Upper lobe of right lung (tissue), 1 donor: ENCODE data around the gene AKAIN1. TPM values are rescaled to one million over a fixed set of nuclear protein-coding genes. Genes with fewer than 3 reads are reported as not detected.

ENCODE experiments used
- ATAC-seq: fragments of 200-7000 bp; cut with Tn5 transposase; one replicate; pipeline ENCODE4 v1.9.1; 2020; ENCODE audit warnings: mild to moderate bottlenecking, moderate library complexity
- DNase-seq: peaks from one replicate; pipeline ENCODE4 v3.0.0-alpha.2; 2020
- H3K27ac ChIP-seq: fragments of 200-600 bp; one replicate; pipeline ENCODE4 v1.8.0; 2022
- H3K27me3 ChIP-seq: fragments of 200-600 bp; one replicate; pipeline ENCODE4 v1.8.0; 2022; ENCODE audit warnings: mild to moderate bottlenecking
- H3K36me3 ChIP-seq: fragments of 200-600 bp; one replicate; pipeline ENCODE4 v1.8.0; 2022
- H3K4me1 ChIP-seq: fragments of 200-600 bp; one replicate; pipeline ENCODE4 v1.8.0; 2022
- H3K4me3 ChIP-seq: fragments of 200-600 bp; one replicate; pipeline ENCODE4 v1.8.0; 2022; ENCODE audit warnings: mild to moderate bottlenecking
- H3K9me3 ChIP-seq: fragments of 200-600 bp; one replicate; pipeline ENCODE4 v1.8.0; 2022
- intact Hi-C: fragments of 100-400 bp; cut with DNase I; formaldehyde crosslinking; loops from one replicate; pipeline ENCODE4 v1.11.0; 2022
- total RNA-seq: library from RNA; stranded (reverse); fragmentation: NEBNext Ultra II Directional; extraction: Animal tissue kit (Norgen Biotek cat#: 25700); gene quantifications from one replicate; pipeline ENCODE4 v1.2.1, GENCODE V29; 2021
- TF ChIP-seq, protein P1 (sequence below): fragments of 200-600 bp; IDR thresholded peaks from one replicate; pipeline ENCODE4 v1.8.0; 2022; ENCODE audit warnings: antibody characterized with exemption
- donor health status: DM: no; HTN: yes; CAD: no; lungs with severe emphysema.

The AKAIN1 gene
- total RNA-seq, 1 donor from 2014 or later = not detected

DNA sequence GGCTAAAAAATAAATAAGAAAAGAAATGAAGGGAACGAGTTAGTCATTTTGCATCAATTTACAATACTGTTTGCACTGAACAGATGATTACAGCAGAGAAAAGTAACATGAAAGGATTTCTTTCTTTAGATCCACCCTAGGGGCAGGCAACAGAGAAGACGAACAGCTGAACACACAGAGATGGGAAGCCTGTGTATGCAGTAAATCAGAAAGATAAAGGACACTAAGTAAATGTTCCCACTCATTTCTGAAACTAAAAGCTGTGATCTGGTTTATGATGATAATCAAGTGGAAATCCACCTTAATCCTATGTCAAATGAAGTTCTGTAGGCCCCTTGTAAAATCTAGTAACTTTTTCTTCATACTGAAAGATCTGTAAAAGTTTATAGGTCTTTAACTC, 54.2 kb downstream of the AKAIN1 start:
- Histone ChIP-seq H3K4me3 (no peak overlapping the region), H3K27ac (no peak overlapping the region), H3K9me3 (no peaks in the 10 kb centered on the region), H3K27me3 (no peaks in the 10 kb centered on the region), H3K36me3 (no peaks in the 10 kb centered on the region), H3K4me1 (no peaks in the 10 kb centered on the region)
- TF ChIP-seq, protein P1, sequence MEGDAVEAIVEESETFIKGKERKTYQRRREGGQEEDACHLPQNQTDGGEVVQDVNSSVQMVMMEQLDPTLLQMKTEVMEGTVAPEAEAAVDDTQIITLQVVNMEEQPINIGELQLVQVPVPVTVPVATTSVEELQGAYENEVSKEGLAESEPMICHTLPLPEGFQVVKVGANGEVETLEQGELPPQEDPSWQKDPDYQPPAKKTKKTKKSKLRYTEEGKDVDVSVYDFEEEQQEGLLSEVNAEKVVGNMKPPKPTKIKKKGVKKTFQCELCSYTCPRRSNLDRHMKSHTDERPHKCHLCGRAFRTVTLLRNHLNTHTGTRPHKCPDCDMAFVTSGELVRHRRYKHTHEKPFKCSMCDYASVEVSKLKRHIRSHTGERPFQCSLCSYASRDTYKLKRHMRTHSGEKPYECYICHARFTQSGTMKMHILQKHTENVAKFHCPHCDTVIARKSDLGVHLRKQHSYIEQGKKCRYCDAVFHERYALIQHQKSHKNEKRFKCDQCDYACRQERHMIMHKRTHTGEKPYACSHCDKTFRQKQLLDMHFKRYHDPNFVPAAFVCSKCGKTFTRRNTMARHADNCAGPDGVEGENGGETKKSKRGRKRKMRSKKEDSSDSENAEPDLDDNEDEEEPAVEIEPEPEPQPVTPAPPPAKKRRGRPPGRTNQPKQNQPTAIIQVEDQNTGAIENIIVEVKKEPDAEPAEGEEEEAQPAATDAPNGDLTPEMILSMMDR = no peak
- no peak for ATAC-seq
- DNase-seq = no peak
- intact Hi-C loops = no loop called here

DNA sequence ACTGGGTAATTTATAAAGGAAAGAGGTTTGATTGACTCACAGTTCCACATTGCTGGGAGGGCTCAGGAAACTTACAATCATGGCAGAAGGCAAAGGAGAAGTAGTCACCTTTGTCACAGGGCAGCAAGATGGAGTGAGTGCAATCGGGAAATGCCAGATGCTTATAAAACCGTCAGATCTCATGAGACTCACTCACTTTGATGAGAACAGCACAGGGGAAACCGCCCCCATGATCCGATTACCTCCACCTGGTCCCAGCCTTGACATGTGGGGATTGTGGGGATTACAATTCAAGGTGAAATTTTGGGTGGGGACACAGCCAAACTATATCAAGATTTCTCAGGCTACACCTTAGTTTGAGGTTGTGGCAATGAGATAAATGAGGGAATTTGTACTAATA, 54.9 kb downstream of the AKAIN1 start:
- TF ChIP-seq, protein P1 = no peak
- Histone ChIP-seq H3K36me3 (no peaks in the 10 kb centered on the region), H3K9me3 (no peaks in the 10 kb centered on the region), H3K27ac (no peak overlapping the region), H3K27me3 (no peaks in the 10 kb centered on the region), H3K4me1 (no peaks in the 10 kb centered on the region), H3K4me3 (no peak overlapping the region)
- DNase-seq = no peak
- ATAC-seq = no peak
- intact Hi-C loops = no loop called here

DNA sequence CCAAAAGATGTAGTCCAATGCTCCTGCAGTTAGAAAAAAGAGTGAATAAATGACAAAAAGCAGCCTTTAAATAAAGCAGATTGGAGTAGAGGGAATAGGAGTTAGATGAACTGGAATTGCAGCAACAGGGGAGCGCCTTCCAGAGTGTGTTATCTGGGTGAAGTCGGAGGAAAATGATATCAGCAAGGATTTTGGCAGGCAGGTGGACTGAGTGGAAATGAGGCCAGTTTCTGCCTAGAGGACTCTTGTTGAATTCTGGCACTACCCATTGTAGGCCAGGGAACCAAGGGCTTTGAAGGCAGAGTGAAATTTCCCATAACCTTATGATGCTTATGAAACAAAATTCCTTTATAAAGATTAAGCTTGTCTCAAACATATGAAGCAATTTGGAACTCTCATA, 59.8 kb downstream of the AKAIN1 start:
- Histone ChIP-seq H3K4me3 (no peak overlapping the region), H3K27ac (no peak overlapping the region), H3K27me3 (no peaks in the 10 kb centered on the region), H3K36me3 (no peaks in the 10 kb centered on the region), H3K9me3 (no peaks in the 10 kb centered on the region), H3K4me1 (no peaks in the 10 kb centered on the region)
- intact Hi-C loops = no loop called here
- DNase-seq = no peak
- ATAC-seq = no peak
- TF ChIP-seq, protein P1 = no peak

DNA sequence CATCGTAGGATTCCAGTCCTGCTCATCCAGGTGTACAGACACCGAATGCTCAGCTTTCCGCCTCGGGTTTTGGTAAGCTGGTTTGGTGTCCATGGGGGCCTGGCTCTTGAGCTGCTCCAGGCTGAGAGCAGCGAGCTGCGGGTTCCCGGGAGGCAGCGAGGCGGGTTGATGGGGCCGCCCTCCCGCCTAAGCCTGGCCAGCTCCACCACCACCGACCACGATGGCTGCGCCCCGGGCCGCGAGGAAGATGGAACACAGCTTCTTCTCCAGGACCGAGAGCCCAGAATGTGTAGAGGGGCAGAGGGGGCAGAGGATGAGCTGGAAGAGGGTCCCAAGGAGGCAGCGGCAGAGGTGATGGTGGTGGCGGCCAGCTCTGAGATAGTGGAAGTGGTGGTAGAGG, 64.1 kb downstream of the AKAIN1 start:
- Histone ChIP-seq H3K27ac (no peak overlapping the region), H3K27me3 (no peaks in the 10 kb centered on the region), H3K4me3 (no peak overlapping the region), H3K36me3 (no peaks in the 10 kb centered on the region), H3K4me1 (no peaks in the 10 kb centered on the region), H3K9me3 (no peaks in the 10 kb centered on the region)
- TF ChIP-seq, protein P1 = no peak
- ATAC-seq = no peak
- intact Hi-C loops = no loop called here
- no peak for DNase-seq

DNA sequence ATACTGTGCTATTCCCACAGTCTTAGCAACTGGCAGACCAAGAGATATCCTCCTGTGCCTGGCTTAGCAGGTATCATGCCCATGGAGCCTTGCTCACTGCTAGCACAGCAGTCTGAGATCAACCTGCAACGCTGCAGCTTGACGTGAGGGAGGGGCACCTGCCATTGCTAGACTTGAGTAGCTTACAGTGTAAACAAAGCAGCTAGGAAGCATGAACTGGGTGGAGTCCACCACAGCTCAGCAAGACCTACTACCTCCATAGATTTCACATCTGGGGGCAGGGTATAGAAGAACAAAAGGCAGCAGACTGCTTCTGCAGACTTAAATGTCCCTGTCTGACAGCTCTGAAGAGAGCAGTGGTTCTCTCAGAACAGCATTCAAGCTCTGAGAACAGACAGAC, 74.8 kb downstream of the AKAIN1 start:
- Histone ChIP-seq H3K4me1 (no peaks in the 10 kb centered on the region), H3K27me3 (no peaks in the 10 kb centered on the region), H3K36me3 (no peaks in the 10 kb centered on the region), H3K27ac (no peak overlapping the region), H3K4me3 (no peak overlapping the region), H3K9me3 (peaks cover 4% of the 10 kb centered on the region)
- TF ChIP-seq, protein P1 = no peak
- no peak for ATAC-seq
- no peak for DNase-seq
- intact Hi-C loops = no loop called here

DNA sequence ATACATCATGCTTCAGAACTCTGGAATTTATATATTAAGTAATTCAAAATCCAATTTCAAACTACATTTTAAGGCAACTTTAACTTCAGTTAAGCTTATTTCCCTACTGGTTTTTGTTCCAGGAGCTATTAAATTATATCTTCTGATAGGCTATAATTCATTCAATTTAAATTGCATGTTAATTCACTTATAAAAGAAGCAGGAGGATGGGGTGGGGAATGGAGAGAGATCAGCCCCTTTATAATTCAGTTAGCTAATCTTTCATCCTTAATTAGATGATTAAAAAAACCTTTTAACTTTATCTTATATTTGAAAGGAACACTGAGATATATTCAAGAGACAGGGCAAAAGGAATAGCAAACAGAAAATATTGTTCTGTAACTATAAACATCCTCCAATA, 86.8 kb downstream of the AKAIN1 start:
- DNase-seq (no peak), ATAC-seq (no peak)
- H3K4me3 ChIP-seq = no peak overlapping the region
- H3K27me3 ChIP-seq = no peaks in the 10 kb centered on the region
- intact Hi-C loops = no loop called here
- TF ChIP-seq, protein P1 = no peak
- H3K9me3 ChIP-seq = no peaks in the 10 kb centered on the region
- H3K36me3 ChIP-seq = no peaks in the 10 kb centered on the region
- no peak overlapping the region for H3K27ac ChIP-seq
- no peaks in the 10 kb centered on the region for H3K4me1 ChIP-seq
